Embryonic facial prominence (tissue), 1 donor: ENCODE measurements around the gene HIVEP1.
"Not testable (repeated sequence)": the region's sequence is repeated elsewhere in the genome, so short reads cannot be mapped to it uniquely, and the experiment has no call there.

Source experiments
- DNase-seq: peaks from one replicate; pipeline ENCODE4 v3.0.0-alpha.2; 2016; ENCODE audit errors: extremely low spot score

The HIVEP1 gene

DNA sequence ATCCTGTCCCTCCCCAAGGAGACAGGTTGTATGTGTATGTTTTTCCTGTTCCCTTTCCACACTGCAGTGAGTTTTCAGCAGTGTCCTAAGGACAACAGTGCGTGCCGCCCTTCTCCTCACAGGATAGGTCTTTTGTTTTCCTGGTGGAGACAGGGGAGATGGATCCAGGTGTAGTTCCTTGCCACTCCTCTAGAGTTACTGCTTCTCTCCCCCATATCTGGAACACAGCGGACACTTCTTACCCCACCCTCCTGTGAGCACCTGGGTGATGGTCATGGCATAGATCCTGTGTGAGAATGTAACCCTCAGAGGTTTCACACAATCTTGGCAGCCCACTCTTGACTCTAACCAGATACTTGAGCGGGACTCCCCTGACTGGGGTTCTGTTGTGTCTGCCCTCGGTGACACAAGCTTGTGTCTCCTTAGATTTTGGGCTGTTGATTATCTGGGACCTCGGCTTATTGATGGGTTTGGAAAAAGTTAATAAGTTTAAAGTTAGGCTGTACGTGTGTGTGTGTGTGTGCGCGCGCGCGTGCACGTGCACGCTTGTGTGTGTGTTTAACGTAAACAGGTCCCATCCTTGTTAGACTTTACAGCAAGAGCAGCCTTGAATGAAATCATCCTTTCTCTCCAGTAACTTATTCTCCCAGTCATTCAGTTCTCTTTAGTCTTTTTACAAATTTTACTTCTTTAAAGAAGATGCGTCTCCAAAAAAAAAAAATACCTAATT lies 146.7 kb downstream of the HIVEP1 start:
- DNase-seq: no peak

DNA sequence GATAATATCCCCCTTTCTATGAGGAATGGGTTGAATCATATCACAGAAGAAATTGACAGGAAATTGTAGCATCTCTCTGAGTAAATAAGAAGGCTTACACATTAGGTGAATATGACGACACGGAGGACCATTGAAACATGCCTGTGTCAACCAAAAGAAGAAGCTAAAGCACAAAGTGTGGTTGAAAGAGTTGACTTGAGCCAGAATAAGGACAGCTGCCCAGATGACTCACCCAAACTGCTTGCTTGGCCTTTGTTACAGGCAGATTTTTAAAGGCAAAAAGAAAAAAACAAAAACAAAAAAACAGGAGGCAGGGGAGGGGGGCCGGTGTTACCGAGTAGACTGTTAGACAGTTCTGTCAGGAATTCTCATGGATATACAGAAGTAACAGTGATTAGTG lies 148.2 kb downstream of the HIVEP1 start:
- no peak for DNase-seq

DNA sequence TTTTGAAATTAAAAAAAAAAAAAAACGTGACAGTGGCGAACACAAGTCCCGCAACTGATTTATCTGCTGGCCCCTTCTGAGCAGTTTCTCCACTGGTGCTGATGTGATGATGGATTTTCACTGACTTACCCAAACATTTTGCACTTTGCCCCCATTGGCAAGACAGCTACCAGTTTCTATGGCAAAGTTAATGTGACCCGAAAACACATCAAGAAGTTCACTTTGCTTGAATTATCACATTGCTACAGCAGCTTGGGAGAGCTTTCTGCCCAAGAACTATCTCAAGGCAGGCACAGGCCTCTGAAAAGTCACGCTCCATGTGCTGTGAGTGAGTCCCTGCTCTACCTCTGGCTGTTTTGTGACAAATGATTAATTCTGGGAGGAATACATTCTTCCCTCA lies 150.1 kb downstream of the HIVEP1 start:
- no peak for DNase-seq

DNA sequence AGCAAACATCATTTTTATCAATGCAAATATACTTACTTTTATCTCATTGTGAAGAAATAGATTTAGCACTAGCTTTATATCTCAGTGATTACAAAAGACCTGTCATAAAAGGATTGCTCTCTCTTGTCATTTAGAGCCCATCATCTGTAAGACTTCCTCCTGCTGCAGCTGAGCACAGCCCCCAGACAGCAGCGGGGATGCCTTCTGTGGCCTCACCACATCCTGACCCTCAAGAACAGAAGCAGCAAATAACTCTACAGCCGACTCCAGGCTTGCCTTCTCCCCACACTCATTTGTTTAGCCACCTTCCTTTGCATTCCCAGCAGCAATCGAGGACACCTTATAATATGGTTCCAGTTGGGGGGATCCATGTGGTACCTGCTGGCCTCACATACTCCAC lies 151.0 kb downstream of the HIVEP1 start:
- no peak for DNase-seq

DNA sequence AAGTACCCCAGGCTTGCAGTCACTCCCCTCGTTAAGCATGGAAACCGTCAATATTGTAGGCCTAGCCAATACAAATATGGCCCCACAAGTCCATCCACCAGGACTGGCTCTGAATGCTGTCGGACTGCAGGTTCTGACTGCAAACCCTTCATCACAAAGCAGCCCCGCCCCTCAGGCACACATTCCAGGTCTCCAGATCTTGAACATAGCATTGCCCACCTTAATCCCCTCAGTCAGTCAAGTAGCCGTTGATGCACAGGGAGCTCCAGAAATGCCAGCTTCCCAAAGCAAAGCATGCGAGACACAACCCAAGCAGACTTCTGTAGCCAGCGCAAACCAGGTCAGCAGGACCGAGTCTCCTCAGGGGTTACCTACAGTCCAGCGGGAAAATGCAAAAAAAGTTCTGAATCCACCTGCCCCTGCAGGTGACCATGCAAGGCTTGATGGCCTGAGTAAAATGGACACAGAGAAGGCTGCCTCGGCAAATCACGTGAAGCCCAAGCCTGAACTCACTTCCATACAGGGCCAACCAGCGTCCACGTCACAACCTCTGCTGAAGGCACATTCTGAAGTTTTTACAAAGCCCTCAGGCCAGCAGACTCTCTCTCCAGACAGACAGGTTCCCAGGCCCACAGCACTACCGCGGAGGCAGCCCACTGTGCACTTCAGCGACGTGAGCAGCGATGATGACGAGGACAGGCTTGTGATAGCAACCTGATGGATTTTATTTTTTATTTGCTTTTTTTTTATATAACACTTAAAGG lies 151.8 kb downstream of the HIVEP1 start:
- DNase-seq: no peak

DNA sequence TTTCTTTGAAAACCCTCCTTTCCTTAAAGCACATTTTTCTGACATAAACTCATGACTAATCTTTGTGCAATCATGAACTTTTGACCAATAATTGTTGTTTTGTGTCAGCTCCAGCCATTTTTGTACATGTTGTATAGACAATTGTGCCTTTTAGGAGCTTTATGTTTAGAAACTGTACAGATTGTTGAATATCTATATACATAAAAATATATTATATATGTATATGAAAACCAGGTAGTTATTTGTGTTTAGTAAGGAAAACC lies 152.3 kb downstream of the HIVEP1 start:
- no peak for DNase-seq

DNA sequence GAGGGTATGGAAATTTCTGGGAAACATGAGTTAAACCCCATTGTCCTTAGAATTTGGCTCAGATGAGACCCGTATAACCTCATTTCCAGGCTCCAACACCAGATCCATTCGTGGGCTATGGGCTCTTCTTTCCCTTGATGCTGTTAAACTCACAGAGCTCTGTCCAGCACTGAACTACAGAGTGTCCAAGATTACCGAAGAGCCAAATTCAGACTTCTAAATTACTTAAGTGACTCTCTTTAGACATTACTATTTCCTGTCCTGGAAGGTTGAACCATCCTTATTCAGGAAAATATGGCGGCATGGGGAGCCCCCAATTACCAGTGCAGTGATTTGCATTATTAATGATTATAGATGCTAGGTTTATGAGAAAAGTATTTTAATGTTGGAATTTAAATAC lies 153.2 kb downstream of the HIVEP1 start:
- DNase-seq: no peak

DNA sequence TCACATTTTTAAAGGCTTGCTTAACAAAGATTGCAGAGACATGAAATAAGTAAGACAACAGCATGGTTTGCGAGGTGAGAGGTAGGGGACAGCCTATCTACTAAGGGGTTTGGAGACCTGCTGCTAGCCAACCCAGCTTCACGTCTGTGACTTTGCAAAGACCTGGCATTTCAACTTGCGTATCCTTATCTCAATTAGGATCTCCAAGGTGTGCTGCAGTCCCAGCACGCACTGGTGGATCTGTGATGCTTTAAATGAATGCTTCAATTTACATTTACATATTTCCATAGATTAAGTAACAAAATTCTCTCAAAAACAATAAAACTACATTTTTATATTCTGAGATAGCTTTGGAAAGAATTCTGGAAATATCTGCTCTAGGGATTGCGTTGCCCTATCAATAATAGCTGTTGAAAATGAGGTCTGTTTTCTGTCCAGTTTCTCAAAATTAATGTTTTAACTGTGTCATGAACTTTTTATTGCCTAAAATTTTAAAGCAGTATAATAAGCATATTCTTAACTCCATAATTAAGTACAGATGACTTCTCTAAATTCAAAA lies 153.7 kb downstream of the HIVEP1 start:
- DNase-seq: no peak

DNA sequence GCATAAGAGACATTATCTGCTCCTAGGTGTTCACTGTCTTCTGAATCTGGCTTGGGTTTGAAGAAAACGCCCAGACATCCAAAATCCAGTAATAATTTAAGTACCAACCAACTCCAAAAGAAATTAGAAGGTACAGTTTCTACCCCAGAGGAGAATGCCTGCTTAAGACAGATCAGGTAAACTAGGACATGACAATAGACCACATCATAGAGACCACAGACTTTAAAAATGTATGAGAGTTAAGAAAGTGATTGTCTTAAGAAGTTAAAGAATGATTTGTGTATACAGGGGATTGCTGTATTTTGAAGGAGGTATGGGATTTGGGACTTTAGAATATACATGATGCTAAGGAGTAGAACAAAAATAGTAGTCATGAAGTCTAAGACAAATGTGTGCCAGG lies 157.3 kb downstream of the HIVEP1 start:
- DNase-seq: no peak

DNA sequence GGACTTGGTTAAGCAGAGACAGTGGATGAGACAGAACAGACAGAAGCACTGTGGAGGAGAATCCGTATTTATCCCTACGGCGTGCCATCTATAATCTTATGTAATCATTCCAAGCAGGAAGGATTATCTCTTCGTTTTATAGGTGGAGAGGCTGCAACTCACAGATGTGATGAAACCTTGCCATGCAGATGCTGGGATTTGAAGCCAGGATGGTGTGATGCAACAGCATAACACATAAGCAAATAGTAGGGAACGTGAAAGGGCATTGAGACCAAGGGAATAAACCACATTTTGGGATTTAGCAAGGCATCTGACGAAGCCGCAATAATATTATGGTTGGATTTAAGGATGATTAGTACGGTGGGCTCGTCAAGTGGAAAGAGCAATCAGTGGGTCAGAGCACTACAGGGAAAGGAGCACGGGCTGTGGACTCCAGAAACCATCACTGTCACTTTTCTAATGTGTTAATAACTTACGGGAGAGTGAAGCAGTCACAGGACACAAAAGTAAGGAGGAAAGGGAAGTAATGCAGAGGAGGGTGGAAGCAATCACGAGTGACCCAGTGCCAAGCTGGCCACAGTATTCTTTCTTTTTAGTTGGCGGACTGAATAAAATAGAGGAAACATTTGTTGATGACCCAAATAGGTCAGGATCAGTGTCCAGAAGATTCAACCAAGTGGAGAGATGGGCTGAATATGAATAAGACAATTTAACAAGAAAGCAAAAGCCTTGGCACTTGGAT lies 158.4 kb downstream of the HIVEP1 start:
- no peak for DNase-seq

DNA sequence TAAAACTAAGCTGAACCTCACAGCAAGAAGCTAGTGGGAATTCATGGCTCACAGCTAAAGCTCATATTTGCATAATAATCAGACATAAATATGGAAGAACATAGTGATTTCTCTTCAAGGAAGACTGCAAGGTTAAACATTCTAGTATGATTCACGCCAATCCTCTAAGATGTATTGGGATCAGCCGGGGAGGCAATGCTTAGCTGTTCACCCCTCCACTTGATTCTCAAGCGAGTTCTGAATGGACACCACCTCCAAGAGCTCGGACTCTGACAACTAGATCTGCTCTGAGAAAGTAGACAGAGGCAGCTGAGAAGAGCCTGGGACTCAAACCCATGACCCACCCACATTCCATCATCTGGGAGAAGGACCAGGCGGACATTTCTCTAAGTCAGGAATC lies 159.6 kb downstream of the HIVEP1 start:
- no peak for DNase-seq

DNA sequence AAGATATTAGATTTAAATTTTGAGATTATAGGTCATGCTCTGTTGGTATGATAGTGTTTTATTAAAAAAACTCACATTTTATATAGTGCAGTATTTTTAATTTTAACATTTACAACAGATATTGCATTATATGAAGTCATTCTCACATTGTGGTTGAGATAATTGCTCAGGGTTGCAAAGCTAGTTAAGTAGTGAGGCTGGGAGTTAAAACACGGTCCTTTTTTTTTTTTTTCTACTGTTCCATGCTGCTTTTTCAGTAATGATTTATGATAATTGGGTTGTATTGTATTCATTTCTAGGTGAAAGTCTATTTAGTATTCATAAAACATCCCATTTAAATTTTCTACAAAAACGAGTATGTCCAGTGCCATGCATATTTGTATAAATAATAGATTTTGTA lies 160.5 kb downstream of the HIVEP1 start:
- DNase-seq: no peak

DNA sequence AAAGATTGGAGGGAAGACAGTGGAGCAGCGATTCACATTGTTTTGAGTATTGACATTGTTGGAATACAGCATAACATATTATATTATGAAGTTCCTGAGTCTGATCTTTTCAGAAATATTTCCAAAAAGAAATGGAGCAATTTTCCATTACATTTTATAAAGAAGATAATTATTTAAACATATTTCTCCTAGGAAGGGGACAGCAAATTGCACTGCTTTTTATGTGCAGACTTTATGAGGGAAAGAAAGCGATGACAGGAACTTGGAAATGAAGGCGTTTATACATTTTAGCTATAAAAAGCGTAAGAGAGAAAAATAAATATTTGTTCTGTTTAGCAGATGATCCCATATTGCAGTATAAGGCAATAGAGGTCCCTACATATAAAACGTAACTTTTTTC lies 161.1 kb downstream of the HIVEP1 start:
- no peak for DNase-seq

DNA sequence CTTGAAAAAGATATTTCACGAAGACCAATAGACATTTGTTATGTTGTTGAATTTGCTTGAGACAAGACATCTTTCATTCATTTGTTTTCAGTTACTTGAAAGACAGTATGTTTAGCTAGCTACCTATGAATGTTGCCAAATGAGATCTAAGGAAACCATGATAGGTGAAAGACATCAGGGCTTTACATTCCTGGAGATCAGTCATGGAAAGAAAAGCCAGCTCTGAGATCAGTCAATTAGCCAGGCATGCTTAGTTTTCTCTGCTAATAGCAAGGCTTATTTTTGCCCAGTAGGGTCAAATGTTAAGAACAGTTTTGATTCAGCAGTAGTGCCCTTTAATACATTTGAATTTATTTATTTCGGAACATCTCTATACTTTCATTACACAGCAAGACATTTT lies 161.5 kb downstream of the HIVEP1 start:
- DNase-seq: no peak

DNA sequence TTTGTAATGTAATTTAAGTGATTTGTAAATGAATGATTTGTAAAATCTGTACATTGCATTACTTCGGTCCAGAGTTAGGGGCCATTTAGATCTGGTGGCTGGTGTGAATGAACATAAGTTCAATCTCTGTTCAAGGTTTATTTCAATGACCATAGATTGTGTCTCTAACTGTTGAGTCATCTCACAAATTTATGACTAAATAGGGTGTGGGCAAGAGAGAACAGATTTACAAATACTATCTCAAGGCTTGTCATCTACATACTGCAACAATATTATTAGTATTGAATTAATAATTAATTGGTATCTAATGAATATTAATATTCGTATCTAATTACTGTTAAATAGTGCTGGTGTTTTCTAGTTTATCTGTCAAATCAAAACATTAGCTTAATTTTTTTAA lies 162.8 kb downstream of the HIVEP1 start:
- DNase-seq: no peak

DNA sequence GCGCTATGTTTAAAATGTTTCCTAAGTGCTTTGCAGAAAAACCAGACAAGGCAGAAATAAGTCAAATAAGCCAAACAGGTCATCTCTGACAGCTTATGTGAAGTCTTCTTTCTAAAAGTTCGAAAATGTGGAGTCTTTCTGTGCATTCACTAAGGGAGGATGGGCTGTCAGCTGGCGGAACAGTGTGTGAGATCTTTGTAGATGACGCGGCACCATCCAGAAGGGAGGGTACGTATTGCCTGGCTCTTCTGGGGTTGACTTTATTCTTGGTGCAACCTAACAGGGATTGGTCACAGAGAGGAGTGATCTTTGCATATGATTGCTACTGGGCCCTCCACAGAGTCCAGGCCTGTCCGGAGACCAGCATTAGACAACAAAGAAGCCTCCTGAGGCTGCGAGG lies 163.5 kb downstream of the HIVEP1 start:
- no peak for DNase-seq

DNA sequence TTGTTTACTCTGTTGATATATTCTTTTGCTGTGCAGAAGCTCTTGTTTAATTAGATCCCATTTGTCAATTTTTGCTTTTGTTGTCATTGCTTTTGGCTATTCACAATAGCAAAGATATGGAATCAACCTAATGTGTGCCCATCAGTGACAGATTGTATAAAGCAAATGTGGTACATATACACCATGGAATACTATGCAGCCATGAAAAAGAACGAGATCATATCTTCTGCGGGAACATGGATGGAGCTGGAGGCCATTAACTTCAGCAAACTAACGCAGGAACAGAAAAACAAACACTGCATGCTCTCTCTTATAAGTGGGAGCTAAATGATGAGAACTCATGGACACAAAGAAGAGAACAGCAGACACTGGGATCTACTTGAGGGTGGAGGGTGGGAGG lies 164.7 kb downstream of the HIVEP1 start:
- DNase-seq: not testable (repeated sequence)

DNA sequence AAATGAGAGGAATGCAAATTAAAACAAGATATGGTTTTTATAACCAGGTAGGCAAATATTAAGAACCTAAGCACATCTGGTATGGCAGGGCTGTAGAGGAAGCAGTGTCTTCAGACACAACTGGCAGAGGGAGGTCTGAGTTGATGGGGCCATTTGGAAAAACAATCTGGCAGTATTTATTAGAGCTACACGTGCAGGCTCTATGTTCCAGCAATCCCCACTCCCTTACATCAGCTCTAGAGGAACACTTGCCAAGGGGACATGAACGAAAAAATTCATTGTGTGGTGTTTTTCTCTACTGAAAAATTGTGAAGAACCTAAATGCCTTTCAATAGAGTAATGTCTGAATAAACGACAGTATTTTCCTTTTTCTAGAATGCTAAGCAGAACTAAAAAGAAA lies 166.4 kb downstream of the HIVEP1 start:
- no peak for DNase-seq

DNA sequence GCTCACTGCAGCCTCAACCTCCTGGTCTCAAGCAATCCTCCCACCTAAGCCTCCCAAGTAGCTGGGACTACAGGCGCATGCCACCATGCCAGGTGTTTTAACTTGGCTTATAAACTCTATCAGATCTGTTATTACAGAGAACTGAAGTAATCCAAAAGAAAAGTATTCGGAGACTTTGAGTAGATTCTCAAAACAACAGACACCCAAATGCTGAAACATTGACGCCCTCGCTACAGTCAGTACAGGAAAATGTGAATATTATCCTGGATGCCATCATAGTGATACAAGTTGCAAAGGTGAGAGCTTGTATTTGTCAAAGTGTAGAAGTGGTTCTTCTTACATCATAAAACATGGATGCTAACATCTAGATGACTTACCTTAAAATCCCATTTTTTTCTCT lies 169.4 kb downstream of the HIVEP1 start:
- no peak for DNase-seq

DNA sequence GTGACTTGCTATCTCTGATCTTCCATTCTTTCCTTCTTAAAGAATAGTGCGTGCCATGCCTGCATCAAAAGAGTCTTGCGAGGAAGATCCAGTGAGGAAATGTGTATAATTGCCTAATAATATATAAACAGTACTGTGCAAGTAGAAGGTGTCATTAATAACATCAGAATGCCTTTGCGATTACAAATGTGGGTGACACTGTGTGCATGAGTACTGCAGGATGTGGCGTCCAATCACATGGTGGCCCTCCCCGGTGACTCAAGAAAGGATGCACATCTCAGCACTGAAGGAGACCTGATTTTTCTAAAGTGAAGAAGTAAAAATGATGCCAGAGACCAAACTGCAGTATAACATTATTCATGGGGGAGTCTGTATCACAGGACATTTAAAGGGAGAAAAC lies 170.6 kb downstream of the HIVEP1 start:
- DNase-seq: no peak

DNA sequence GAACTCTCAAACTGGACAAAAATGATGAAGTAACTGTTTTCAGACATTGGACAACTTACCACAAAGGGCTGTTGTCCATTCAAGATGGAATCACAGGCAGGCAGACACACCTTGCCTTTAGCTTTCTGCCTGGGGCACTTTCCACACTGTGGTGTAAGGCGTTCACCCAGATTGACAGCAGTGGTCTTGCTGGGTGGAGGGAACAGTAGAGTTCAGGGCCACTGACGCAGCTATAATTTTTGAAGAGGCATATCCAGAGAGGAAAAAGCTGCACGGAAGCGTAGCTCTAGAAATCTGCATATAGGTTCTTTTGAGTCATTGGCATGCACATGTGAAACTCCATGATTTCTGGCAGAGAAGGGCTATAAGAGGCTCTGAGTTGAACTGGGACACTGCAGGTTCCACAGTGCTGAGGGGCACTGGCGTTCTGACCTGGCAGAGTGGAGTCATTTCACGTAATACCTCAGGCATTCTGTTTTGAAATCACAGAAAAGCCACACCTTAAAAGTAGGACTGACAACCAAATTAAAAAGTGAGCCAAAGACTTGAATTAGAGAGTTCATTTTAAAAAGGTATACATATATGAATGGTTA lies 173.1 kb downstream of the HIVEP1 start:
- DNase-seq: no peak

DNA sequence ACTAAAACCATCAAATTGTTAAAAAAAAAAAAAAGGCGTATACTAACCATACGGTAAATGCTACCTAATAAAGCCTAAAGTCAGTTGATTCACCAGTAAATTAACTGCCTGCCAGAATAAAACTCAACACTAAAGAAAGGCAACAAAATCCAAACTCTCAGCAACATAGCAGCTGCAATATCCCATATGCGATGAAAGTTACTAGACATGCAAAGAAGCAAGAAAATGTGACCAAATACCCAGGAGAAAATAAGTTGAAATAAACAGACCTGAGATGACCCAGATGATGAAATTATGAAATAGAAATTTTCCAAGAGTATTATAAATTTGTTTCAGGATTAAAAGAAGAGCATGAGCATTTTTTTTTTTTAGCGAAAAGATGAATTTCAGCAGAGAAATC lies 174.4 kb downstream of the HIVEP1 start:
- no peak for DNase-seq
